ENCODE data around the gene LRRC49.

DNA sequence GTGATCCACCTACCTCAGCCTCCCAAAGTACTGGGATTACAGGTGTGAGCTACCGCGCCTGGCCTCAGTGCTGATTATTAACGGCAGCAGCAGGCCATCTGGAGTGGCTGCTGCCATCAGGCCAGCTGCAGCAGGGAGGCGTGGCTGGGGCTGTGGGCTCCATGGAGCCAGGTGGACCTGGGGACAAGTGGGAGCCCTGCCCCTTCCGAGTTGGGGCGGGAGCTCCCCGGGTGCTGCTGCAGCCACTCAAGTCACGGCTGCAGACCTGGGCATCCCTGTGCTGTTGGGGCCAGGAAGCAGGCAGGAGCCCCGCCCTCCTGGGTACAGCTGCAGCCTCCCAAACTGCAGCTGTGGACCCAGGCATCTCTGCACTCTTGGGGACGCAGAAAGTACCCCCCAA is 23.9 kb downstream of the LRRC49 start:
- TF ChIP-seq, protein P1, sequence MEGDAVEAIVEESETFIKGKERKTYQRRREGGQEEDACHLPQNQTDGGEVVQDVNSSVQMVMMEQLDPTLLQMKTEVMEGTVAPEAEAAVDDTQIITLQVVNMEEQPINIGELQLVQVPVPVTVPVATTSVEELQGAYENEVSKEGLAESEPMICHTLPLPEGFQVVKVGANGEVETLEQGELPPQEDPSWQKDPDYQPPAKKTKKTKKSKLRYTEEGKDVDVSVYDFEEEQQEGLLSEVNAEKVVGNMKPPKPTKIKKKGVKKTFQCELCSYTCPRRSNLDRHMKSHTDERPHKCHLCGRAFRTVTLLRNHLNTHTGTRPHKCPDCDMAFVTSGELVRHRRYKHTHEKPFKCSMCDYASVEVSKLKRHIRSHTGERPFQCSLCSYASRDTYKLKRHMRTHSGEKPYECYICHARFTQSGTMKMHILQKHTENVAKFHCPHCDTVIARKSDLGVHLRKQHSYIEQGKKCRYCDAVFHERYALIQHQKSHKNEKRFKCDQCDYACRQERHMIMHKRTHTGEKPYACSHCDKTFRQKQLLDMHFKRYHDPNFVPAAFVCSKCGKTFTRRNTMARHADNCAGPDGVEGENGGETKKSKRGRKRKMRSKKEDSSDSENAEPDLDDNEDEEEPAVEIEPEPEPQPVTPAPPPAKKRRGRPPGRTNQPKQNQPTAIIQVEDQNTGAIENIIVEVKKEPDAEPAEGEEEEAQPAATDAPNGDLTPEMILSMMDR (IDR thresholded peaks at IDR 0.05) = no peak
- TF ChIP-seq POLR2A (IDR thresholded peaks at IDR 0.05) = no peak
